ENCODE measurements around the gene RARA. TPM values are rescaled to one million over a fixed set of nuclear protein-coding genes. Genes with fewer than 3 reads are reported as not detected.

RARA gene
- polyA plus RNA-seq, 1 donor from 2014 or later: 6.6 TPM

DNA sequence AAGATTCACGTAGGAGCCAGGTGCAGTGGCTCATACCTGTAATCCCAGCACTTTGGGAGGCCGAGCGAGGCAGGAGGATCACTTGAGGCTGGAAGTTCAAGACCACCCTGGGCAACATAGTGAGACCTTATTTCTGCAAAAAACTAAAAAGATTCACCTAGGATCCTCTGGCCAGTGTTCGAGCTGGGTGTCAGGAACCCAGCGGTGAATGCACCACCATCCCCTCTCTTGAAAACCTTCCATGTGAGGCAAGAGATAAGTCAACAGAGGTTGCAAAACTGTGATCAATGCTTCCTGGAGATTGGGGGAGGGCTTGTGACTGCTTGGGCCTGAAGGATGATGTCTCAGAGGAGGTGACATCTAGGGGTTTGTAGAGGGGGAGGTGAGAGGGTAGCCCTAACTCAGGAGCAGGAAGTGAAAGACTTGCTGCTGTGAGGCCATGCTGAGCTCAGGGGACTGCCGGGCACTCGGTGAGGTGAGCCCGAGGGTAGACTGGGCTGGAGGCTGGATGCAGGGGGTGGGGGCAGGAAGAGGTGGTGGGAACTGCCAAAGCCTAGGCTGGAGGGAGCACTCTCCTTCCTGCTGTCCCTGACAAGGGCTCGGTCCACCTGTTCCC is 43.9 kb downstream of the RARA start:
- Histone ChIP-seq H3K79me2 (replicated peaks; ENCODE audit: insufficient read depth, low read length) (peaks cover 3% of the 10 kb centered on the region), H3K4me3 (ENCODE audit: low read length) (no peak overlapping the region), H3K27ac (ENCODE audit: low read length) (peak overlapping the region; percentile 99), H3K9ac (ENCODE audit: low read length) (peak overlapping the region; percentile 90), H3K9me2 (ENCODE audit: insufficient read depth, low read length) (no peaks in the 10 kb centered on the region), H3K36me3 (ENCODE audit: insufficient read depth, low read length) (no peaks in the 10 kb centered on the region), H3K9me3 (ENCODE audit: low read length) (no peaks in the 10 kb centered on the region), H3F3A (ENCODE audit: insufficient read depth, low read length, poor library complexity, severe bottlenecking) (no peaks in the 10 kb centered on the region), H3K27me3 (ENCODE audit: insufficient read depth, low read depth, low read length) (no peaks in the 10 kb centered on the region), H4K20me1 (ENCODE audit: insufficient read depth) (no peaks in the 10 kb centered on the region), H2AFZ (ENCODE audit: low read depth, low read length) (no peak overlapping the region), H3K4me2 (ENCODE audit: low read length) (peak overlapping the region; percentile 10)
- TF ChIP-seq EP300 (conservative IDR thresholded peaks at IDR 0.05; ENCODE audit: poor library complexity, severe bottlenecking): no peak
- TF ChIP-seq MXI1 (conservative IDR thresholded peaks at IDR 0.05; ENCODE audit: poor library complexity, severe bottlenecking): no peak
- TF ChIP-seq, protein P1, sequence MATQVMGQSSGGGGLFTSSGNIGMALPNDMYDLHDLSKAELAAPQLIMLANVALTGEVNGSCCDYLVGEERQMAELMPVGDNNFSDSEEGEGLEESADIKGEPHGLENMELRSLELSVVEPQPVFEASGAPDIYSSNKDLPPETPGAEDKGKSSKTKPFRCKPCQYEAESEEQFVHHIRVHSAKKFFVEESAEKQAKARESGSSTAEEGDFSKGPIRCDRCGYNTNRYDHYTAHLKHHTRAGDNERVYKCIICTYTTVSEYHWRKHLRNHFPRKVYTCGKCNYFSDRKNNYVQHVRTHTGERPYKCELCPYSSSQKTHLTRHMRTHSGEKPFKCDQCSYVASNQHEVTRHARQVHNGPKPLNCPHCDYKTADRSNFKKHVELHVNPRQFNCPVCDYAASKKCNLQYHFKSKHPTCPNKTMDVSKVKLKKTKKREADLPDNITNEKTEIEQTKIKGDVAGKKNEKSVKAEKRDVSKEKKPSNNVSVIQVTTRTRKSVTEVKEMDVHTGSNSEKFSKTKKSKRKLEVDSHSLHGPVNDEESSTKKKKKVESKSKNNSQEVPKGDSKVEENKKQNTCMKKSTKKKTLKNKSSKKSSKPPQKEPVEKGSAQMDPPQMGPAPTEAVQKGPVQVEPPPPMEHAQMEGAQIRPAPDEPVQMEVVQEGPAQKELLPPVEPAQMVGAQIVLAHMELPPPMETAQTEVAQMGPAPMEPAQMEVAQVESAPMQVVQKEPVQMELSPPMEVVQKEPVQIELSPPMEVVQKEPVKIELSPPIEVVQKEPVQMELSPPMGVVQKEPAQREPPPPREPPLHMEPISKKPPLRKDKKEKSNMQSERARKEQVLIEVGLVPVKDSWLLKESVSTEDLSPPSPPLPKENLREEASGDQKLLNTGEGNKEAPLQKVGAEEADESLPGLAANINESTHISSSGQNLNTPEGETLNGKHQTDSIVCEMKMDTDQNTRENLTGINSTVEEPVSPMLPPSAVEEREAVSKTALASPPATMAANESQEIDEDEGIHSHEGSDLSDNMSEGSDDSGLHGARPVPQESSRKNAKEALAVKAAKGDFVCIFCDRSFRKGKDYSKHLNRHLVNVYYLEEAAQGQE (IDR thresholded peaks at IDR 0.05; ENCODE audit: borderline replicate concordance): no peak
- TF ChIP-seq, protein P2, sequence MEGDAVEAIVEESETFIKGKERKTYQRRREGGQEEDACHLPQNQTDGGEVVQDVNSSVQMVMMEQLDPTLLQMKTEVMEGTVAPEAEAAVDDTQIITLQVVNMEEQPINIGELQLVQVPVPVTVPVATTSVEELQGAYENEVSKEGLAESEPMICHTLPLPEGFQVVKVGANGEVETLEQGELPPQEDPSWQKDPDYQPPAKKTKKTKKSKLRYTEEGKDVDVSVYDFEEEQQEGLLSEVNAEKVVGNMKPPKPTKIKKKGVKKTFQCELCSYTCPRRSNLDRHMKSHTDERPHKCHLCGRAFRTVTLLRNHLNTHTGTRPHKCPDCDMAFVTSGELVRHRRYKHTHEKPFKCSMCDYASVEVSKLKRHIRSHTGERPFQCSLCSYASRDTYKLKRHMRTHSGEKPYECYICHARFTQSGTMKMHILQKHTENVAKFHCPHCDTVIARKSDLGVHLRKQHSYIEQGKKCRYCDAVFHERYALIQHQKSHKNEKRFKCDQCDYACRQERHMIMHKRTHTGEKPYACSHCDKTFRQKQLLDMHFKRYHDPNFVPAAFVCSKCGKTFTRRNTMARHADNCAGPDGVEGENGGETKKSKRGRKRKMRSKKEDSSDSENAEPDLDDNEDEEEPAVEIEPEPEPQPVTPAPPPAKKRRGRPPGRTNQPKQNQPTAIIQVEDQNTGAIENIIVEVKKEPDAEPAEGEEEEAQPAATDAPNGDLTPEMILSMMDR (IDR thresholded peaks at IDR 0.05; ENCODE audit: poor library complexity, severe bottlenecking): no peak
- TF ChIP-seq EZH2 (IDR thresholded peaks at IDR 0.05; ENCODE audit: borderline replicate concordance, insufficient read depth, low read length, poor library complexity, severe bottlenecking): no peak
- TF ChIP-seq POLR2AphosphoS5 (IDR thresholded peaks at IDR 0.05): no peak
- no peak for TF ChIP-seq SMC3 (conservative IDR thresholded peaks at IDR 0.05; ENCODE audit: poor library complexity)
- no peak for TF ChIP-seq TAF1 (IDR thresholded peaks at IDR 0.05; ENCODE audit: low read depth)
- no peak for TF ChIP-seq RAD21 (conservative IDR thresholded peaks at IDR 0.05)

DNA sequence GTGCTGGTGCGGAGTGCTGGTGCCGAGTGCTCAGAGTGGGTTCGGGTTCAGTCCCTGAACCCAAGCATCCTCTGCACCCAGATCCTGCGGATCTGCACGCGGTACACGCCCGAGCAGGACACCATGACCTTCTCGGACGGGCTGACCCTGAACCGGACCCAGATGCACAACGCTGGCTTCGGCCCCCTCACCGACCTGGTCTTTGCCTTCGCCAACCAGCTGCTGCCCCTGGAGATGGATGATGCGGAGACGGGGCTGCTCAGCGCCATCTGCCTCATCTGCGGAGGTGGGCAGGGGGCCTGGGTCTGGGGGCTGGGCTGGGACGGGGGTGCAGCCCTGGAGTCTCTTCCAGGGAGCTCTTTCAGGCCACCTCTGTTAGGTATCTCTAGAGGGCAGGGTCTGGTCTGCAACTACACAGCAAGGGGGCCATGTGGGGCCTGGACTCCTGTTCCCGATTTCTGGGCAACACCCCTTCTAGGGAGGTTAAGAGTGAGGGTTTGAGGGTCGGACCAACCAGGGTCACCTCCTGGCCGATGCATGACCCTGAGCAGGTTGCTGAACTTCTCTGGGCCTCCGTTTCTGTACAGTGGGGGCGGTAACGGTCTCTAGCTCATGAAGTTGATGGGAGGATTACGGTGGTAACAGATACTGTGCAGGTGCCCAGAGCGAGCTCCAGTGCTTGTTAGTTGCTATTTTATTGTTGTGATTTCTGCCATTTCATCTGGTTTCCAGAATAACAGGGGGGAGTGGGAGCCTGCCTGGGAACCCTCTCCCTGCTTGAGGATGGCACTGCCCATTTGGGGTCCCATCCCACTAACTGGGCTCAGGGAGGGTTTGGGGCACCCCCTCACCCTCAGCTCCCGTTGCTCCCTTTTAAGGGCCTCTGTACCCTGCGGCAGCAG is 45.5 kb downstream of the RARA start:
- H4K20me1 ChIP-seq (ENCODE audit: insufficient read depth): no peaks in the 10 kb centered on the region
- H3K9ac ChIP-seq (ENCODE audit: low read length): no peak overlapping the region
- no peaks in the 10 kb centered on the region for H3K79me2 ChIP-seq (replicated peaks; ENCODE audit: insufficient read depth, low read length)

More for the DNA sequence above, 45.5 kb downstream of the RARA start:
- Histone ChIP-seq H3K4me2 (ENCODE audit: low read length) (no peak overlapping the region), H3K27ac (ENCODE audit: low read length) (no peak overlapping the region), H3K36me3 (ENCODE audit: insufficient read depth, low read length) (no peaks in the 10 kb centered on the region), H2AFZ (ENCODE audit: low read depth, low read length) (no peak overlapping the region), H3F3A (ENCODE audit: insufficient read depth, low read length, poor library complexity, severe bottlenecking) (no peaks in the 10 kb centered on the region), H3K9me3 (ENCODE audit: low read length) (no peaks in the 10 kb centered on the region), H3K27me3 (ENCODE audit: insufficient read depth, low read depth, low read length) (no peaks in the 10 kb centered on the region), H3K4me3 (ENCODE audit: low read length) (no peak overlapping the region), H3K9me2 (ENCODE audit: insufficient read depth, low read length) (no peaks in the 10 kb centered on the region)
- TF ChIP-seq RAD21 (conservative IDR thresholded peaks at IDR 0.05): no peak
- TF ChIP-seq, protein P1 (IDR thresholded peaks at IDR 0.05; ENCODE audit: borderline replicate concordance): no peak
- TF ChIP-seq EZH2 (IDR thresholded peaks at IDR 0.05; ENCODE audit: borderline replicate concordance, insufficient read depth, low read length, poor library complexity, severe bottlenecking): no peak
- TF ChIP-seq POLR2AphosphoS5 (IDR thresholded peaks at IDR 0.05): no peak
- no peak for TF ChIP-seq SMC3 (conservative IDR thresholded peaks at IDR 0.05; ENCODE audit: poor library complexity)
